ENCODE measurements around the gene CDR2. TPM values are rescaled to one million over a fixed set of nuclear protein-coding genes. Genes with fewer than 3 reads are reported as not detected.

The CDR2 gene
- polyA plus RNA-seq, 3 donors, result 2.5 to 5.9 (median 4.8) TPM

DNA sequence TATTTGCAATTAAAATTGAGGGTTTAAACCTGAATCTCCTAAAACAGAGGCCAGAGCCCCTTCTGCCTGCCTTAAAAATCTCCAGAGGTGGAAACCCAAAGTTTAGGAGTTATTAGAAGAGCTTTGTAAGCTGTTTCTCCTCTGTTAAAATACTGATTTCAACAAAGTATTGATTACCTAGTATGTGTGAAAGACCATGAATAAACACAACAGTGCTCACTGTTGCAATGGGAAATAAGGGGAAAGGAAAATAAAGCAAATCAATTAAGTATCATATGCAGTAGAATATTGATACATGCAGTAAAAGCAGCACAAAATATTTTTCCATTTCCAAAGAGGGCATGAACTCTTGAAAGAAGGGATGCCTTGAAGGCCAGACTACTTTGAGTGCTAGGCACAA, 14.7 kb downstream of the CDR2 start:
- H2AFZ ChIP-seq (ENCODE audit: insufficient read depth, low read depth, low read length, poor library complexity, severe bottlenecking), result no peak overlapping the region
- Mint-ChIP-seq H3K4me3 (no peak overlapping the region), H3K27ac (no peak overlapping the region), H3K4me1 (peaks cover 10% of the 10 kb centered on the region), H3K36me3 (peaks cover 26 to 28% of the 10 kb centered on the region in 2 donors), H3K27me3 (ENCODE audit: low read depth in 3 of 3) (no peaks in the 10 kb centered on the region), H3K9me3 (no peaks in the 10 kb centered on the region)
- no peak for DNase-seq
- H4K20me1 ChIP-seq (ENCODE audit: insufficient read depth, low read length), result no peaks in the 10 kb centered on the region
- H3K27ac ChIP-seq (ENCODE audit: low read depth in 1 of 2, low read length in 2 of 2), result no peak overlapping the region
- intact Hi-C loops (cut with micrococcal nuclease), result no loop called here
- H3K4me2 ChIP-seq (replicated peaks; ENCODE audit: extremely low read depth, low read length, poor library complexity, severe bottlenecking), result no peak overlapping the region
- H3K9ac ChIP-seq (ENCODE audit: insufficient read depth, low read length, poor library complexity, severe bottlenecking), result no peak overlapping the region
- TF ChIP-seq, protein P1, sequence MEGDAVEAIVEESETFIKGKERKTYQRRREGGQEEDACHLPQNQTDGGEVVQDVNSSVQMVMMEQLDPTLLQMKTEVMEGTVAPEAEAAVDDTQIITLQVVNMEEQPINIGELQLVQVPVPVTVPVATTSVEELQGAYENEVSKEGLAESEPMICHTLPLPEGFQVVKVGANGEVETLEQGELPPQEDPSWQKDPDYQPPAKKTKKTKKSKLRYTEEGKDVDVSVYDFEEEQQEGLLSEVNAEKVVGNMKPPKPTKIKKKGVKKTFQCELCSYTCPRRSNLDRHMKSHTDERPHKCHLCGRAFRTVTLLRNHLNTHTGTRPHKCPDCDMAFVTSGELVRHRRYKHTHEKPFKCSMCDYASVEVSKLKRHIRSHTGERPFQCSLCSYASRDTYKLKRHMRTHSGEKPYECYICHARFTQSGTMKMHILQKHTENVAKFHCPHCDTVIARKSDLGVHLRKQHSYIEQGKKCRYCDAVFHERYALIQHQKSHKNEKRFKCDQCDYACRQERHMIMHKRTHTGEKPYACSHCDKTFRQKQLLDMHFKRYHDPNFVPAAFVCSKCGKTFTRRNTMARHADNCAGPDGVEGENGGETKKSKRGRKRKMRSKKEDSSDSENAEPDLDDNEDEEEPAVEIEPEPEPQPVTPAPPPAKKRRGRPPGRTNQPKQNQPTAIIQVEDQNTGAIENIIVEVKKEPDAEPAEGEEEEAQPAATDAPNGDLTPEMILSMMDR (IDR thresholded peaks at IDR 0.05), result no peak
- no peaks in the 10 kb centered on the region for H3K79me2 ChIP-seq (ENCODE audit: insufficient read depth, low read length)
- no peaks in the 10 kb centered on the region for H3K27me3 ChIP-seq (ENCODE audit: control insufficient read depth in 2 of 2, insufficient read depth in 2 of 2, low read length in 2 of 2)
- peaks cover 8 to 12% of the 10 kb centered on the region in 2 donors for H3K4me1 ChIP-seq (ENCODE audit: control insufficient read depth in 1 of 2, insufficient read depth in 2 of 2, low read length in 2 of 2)
- H3K9me3 ChIP-seq (replicated peaks in 1 of 2; ENCODE audit: control insufficient read depth in 1 of 2, insufficient read depth in 1 of 2, low read length in 2 of 2), result no peaks in the 10 kb centered on the region
- H3K36me3 ChIP-seq (replicated peaks in 1 of 2; ENCODE audit: control insufficient read depth in 1 of 2, insufficient read depth in 2 of 2, low read length in 2 of 2), result peaks cover 16 to 26% of the 10 kb centered on the region in 2 donors
- H3K4me3 ChIP-seq (replicated peaks in 1 of 3; ENCODE audit: low read depth in 2 of 3, low read length in 3 of 3), result no peak overlapping the region

DNA sequence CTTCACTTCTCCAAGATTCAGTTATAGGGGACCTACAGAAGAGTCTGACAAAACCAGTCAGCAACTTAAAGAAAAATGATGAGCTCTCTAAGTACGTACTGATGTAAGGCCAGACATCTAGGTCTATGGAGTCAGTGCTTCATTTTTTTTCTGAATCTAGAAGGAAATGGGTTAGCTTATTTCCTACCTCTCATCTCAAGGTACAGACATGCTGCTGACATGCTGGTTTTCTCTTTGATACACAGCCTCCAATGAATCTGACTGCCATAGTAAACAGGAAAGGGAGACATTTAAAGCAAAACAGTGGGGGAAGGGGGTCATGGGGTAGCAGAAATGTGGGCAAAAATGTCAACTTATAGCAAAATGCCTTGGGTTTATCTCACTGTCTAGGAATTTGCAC, 16.4 kb downstream of the CDR2 start:
- Histone ChIP-seq H3K27me3 (ENCODE audit: control insufficient read depth in 2 of 2, insufficient read depth in 2 of 2, low read length in 2 of 2) (no peaks in the 10 kb centered on the region), H2AFZ (ENCODE audit: insufficient read depth, low read depth, low read length, poor library complexity, severe bottlenecking) (no peak overlapping the region), H3K36me3 (replicated peaks in 1 of 2; ENCODE audit: control insufficient read depth in 1 of 2, insufficient read depth in 2 of 2, low read length in 2 of 2) (peaks cover 3 to 9% of the 10 kb centered on the region in 2 donors), H3K9me3 (replicated peaks in 1 of 2; ENCODE audit: control insufficient read depth in 1 of 2, insufficient read depth in 1 of 2, low read length in 2 of 2) (no peaks in the 10 kb centered on the region), H3K79me2 (ENCODE audit: insufficient read depth, low read length) (no peaks in the 10 kb centered on the region), H3K27ac (ENCODE audit: low read depth in 1 of 2, low read length in 2 of 2) (no peak overlapping the region), H3K4me3 (replicated peaks in 1 of 3; ENCODE audit: low read depth in 2 of 3, low read length in 3 of 3) (no peak overlapping the region), H3K9ac (ENCODE audit: insufficient read depth, low read length, poor library complexity, severe bottlenecking) (no peak overlapping the region), H3K4me2 (replicated peaks; ENCODE audit: extremely low read depth, low read length, poor library complexity, severe bottlenecking) (no peak overlapping the region), H3K4me1 (ENCODE audit: control insufficient read depth in 1 of 2, insufficient read depth in 2 of 2, low read length in 2 of 2) (peaks cover 24 to 29% of the 10 kb centered on the region in 2 donors), H4K20me1 (ENCODE audit: insufficient read depth, low read length) (no peaks in the 10 kb centered on the region)
- H3K27ac Mint-ChIP-seq, result no peak overlapping the region
- H3K4me3 Mint-ChIP-seq, result no peak overlapping the region
- peaks cover 26% of the 10 kb centered on the region for H3K4me1 Mint-ChIP-seq
- DNase-seq, result no peak
- TF ChIP-seq, protein P1 (IDR thresholded peaks at IDR 0.05), result no peak
- H3K9me3 Mint-ChIP-seq, result no peaks in the 10 kb centered on the region
- peaks cover 11 to 13% of the 10 kb centered on the region in 2 donors for H3K36me3 Mint-ChIP-seq
- intact Hi-C loops (cut with micrococcal nuclease), result no loop called here
- no CpG with 5 or more reads among the region's 1 CpG for WGBS (ENCODE audit: insufficient coverage)
- H3K27me3 Mint-ChIP-seq (ENCODE audit: low read depth in 3 of 3), result no peaks in the 10 kb centered on the region
